HTERT RPE-1 (cell line): Measurements from ENCODE around the gene TTC7B.

Source experiments
- in situ Hi-C: fragments of 300-500 bp; cut with MboI; formaldehyde crosslinking; loops from 4 replicates; pipeline ENCODE4 v1.14.3; 2020; ENCODE audit warnings: low sequenced_read_pairs

TTC7B gene

GRCh38 chr14:90567991-90568390 is 248.2 kb downstream of the TTC7B start:
- in situ Hi-C loops, result no loop called here

DNA sequence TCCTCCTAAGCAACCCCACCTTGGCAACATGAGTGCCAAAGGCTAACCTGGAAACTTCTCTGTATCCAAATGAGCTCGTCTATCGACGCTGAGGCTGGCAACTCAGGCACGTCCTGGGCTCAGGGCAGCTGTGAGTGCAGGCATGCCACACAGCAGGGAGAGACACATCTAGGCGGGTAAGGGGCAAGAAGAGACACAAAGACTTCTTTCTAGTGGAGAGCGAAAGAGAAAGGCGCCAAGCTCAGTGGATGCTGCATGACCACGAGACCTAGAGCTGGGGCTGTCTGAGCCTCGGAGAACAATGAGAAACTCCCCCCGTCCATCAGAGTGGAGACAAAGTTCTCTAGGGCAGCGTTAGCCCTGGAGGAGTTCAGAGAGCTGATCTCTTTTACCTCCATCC is 249.0 kb downstream of the TTC7B start:
- in situ Hi-C loops, result no loop called here

GRCh38 chr14:90566481-90566880 is 249.7 kb downstream of the TTC7B start:
- in situ Hi-C loops, result no loop called here

- in situ Hi-C loops, result no loop called here
Observed at GRCh38 chr14:90564496-90564895, 251.7 kb downstream of the TTC7B start.

- in situ Hi-C loops, result no loop called here
Observed at GRCh38 chr14:90562652-90563051, 253.6 kb downstream of the TTC7B start.

- in situ Hi-C loops, result no loop called here
Observed at GRCh38 chr14:90561920-90562319, 254.3 kb downstream of the TTC7B start.

DNA sequence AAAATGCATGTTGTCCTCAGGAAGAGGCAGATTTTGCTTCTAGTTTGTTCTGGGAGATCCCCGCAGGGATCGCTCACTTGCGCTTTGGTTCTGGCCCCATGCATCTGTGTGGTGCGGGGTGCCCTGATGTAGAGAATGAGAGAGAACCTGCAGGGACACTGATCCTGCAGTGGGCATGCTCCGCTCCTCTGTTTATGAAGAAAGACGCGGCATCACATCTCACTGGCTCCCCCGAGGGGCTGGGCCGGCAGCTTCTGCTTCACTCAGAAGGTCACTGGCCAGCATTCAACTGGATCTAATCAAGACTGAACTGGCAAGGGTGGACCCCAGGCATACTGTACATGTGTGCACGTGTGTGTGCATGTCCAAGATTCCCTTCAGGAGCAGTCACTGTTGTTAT is 255.2 kb downstream of the TTC7B start:
- in situ Hi-C loops, result no loop called here

- in situ Hi-C loops, result no loop called here
Observed at GRCh38 chr14:90560558-90560957, 255.7 kb downstream of the TTC7B start.

- in situ Hi-C loops, result no loop called here
Observed at GRCh38 chr14:90559811-90560492, 256.3 kb downstream of the TTC7B start.

DNA sequence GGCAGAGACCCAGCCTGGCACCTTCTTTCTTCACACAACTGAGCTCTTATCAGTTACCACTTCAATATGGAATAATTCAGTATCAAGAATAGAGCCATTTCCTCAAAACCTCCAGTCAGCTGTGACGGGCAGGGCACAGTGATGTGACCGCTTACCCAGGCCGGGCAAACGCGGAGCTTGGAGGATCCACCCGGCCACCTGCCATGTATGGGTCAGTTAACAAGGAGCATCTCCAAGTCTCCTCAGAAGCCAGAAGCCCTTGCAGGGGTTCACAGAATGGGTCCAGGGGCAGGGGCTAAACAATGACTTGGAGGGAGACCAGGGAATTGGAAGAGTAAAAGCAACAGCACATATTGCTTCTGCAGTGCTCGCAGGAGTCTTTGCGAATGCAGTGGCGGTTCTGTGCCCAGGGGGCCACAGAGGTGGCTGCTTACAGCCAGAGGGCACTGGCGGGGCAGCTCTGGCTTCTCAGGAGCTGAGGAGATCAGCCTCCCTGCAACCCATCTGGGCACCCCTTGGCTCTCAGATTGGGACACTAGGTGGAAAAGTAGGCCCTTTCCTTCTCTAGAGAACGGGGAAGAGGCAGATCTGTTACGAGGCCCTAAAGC is 257.1 kb downstream of the TTC7B start:
- in situ Hi-C loops, result no loop called here

- in situ Hi-C loops, result no loop called here
Observed at GRCh38 chr14:90558041-90558982, 257.9 kb downstream of the TTC7B start.

- in situ Hi-C loops, result no loop called here
Observed at GRCh38 chr14:90557516-90557915, 258.7 kb downstream of the TTC7B start.

- in situ Hi-C loops, result no loop called here
Observed at GRCh38 chr14:90556666-90557450, 259.4 kb downstream of the TTC7B start.

DNA sequence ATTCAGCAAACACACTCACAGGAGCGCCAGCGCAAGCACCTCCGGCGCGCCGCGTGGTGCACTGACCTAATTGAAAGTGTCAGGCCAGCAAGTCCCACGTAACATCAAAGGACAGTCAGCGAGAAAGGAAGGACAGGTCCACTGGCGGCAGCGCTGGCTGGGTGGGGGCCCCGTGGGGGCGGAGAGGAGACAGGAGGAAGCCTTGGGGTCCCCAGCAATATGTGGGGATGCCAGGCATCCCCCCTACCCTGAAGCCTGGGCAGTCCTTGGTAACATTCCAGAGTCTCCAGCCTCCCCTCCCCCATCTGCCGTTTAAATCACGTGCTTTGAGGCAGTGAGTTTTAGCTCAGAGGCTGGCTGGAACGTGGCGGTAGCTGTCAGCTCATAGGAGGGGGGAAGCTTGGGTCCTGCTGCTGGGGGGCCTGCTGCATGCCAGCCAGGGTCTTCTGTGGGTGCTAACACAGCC is 260.2 kb downstream of the TTC7B start:
- in situ Hi-C loops, result no loop called here

GRCh38 chr14:90555126-90556011 is 260.9 kb downstream of the TTC7B start:
- in situ Hi-C loops, result no loop called here

DNA sequence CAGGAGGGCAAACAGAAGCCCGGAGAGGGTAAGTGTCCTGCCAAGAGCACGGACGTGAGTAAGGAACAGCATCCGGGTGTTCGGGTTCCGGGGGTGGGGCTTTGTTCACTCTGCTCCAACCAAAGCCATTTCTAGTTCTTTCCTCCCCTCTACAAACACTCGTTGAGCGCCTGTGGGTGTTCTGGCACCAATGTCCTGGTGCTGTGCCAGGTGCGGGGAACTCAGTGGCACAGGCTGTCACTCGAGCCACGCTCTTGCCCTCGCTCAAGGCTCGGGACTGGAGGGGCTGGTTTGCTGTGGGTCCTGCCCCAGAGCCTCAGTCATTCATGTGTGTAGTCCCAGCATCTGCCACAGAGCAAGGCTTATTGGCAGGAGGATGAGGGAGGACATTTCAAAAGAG is 261.9 kb downstream of the TTC7B start:
- in situ Hi-C loops, result no loop called here

- in situ Hi-C loops, result no loop called here
Observed at GRCh38 chr14:90553921-90554336, 262.3 kb downstream of the TTC7B start.

- in situ Hi-C loops, result no loop called here
Observed at GRCh38 chr14:90553298-90553920, 262.8 kb downstream of the TTC7B start.
